Measurements from ENCODE around the gene TEX19.

TEX19 gene

DNA sequence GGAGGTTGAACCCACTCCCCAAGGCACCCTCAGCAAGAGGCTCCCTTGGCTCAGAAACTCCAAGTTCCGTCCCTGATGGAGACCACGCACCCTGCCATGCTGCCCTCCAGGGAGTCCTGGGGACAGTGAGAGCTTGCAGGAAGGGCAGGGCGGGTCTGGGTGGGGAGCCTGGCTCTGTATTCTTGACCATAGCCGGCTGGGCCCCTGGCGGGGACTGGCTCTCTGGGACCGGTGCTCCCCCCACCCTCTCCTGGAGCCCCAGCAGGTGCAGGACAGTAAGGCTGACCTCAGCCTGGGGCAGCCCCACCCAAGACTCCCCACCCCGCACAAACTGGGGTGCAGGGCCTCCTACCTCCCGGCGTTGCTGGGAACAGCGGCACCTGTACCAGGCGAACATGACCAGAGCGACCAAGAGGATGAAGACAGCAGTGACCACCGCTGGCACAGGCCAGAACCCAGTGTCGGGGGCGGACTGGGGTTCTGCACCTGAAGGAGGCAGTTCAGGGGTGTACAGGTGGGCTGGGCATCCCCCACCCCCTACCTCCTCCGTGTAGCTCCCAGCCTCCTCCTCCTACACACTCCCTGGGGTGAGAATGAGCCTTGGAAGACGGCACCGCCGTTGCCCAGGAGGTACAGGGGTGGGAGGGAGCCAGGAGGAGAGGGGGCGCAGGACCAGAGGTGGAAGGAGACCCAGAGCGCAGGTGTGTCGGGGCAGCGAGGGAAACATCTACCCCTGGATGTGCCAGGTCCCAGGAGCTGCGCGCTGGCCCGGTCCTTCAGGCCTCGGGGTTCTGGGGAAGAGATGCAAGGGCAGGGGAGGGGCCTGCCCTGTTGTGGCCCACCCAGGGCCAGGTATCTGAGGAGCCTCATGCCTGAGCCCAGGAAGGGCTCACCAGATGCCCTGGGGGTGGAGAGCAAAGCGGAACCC, 36.3 kb upstream of the TEX19 start:
- no peak for DNase-seq

DNA sequence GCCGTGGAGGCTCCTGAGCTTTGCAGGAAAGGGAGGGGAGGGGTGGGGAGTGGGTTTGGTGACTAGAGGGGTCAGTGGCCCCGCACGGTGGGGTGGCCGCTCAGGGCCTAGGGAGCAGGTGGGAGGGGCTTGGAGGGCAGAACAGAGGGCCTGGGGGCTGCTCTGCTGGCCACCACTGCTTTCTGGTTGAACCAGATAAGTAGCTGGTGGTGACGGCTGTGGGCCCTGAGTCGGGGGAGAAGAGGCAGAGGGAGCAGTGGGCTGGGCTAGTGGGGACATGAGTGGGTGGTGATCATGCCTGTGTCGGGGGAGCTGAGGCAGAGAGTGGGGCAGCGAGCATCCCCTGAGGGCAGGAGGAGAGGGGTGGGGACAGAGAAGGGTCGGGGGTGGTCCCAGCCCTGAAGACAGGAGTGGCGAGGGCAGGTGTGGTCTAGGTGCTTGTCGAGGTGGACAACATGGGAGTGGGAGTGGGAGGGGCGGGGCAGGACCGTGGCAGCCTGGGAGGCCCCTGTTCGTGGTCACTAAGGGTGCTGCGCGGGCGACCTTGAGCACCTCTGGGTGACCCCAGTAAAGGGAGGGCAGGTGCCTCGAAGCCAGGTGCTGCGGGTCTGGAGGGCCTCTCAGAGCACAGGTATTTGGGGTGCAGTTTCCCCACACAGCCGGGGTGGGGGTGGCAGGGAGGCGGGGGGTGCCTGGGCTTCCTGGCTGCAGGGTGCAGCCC, 35.4 kb upstream of the TEX19 start:
- no peak for DNase-seq

DNA sequence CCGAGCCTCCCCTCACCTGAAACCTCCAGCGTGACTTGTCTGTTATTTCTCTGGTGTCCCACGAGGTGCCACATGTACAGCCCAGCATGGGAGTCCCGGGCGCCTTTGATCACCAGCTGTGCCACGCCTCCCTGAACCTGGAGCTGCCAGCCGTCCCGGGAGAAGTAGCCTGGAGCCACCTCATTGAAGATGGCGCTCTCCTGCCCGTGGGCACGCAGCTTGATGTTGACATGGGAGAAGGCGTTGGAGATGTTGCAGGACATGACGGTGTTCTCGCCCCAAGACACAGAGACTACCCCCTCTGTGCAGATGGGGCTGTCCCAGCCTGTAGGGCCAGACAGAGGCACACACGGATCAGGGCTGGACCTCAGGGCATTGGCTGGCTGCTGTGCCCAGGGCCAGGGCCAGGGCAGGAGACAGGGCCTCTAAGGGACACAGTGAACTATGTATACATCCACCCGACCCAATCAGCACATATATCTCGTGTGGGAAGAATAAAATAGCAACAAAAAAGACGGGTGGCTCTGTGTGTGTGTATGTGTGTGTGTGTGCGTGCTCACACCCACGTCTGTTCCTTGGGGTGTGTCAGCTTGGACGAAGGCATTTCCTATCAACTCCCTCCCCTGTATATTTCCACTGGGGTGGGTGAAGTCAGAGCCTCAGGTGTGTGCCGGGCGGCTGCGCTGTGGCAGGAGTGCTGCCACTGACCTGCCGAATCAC, 34.3 kb upstream of the TEX19 start:
- no peak for DNase-seq

DNA sequence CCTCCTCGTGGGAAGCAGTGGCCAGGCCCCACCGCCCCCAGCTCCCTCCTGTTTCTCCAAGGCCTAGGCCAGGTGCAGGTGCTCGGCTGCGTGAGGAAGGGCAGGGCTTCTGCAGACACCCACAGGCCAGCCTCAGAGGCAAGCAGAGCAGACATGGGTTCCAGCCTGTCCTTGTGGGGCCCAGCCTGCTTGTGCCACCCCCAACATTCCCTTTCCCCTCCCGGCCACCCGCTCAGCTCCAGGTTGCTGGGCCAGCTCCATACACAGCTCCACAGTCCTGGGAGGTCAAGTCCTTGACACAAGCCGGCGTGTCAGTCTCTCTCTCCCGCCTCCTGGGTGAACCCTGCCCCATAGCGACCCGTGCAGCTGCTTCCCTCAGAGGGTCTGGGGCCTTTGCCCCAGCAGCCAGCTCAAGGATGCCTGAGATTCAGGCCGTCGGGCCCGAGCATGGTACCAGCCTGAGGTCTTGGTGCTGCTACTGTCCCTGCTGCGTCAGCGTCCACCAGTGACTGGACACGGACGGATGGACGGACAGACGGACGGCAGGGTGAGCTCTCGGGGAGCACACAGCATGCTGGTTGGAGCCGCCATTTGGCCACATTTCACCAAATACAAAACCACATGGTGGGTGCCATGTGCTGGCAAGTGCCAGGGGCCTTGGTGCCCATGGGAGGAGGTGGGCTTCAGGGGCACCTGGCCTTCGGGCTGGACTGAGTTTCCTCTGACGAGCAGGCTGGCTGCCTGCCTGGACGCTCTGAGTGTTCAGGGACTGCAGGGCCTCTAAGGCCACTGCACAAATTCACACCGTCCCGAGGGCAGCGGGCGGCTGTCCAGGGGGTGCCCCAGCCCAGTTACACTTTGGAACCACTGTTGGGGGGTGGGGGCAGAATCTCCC, 33.5 kb upstream of the TEX19 start:
- no peak for DNase-seq

DNA sequence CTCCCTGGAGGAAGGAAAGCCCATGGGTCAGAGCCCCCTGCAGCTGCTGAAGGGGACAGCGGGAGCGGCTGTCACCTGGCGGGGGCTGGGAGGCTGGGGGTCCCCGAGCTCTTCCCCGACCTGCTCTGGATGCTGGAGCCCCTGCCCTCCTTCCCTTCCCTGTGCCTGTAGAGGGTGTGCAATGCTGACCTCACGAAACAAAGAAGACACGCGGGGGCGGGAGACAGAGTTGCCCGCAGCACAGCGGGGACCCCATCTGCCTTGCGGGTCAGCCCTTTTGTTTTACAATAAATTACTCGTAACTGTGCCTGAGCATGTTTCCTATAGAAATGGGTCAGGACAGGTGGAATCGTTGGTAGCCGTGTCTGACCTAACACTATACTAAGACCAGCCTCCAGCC, 31.8 kb upstream of the TEX19 start:
- DNase-seq: no peak

DNA sequence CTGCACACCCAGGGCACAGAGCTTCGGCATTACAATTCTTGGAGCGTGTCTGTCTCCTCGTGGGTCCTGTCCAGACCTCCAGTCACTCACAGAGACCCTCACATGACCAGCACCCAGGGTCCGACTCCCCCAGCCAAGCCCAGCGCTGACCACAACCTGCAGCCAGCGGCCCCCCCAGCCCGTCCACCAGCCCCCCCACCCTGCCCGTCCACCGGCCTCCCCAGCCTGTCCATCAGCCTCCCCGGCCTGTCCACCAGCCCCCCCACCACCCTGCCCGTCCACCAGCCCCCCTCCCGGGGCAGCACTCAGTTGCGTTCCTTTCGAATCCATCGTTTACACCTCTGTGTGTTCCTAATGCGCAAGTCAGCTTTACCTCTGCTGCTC, 31.3 kb upstream of the TEX19 start:
- no peak for DNase-seq

DNA sequence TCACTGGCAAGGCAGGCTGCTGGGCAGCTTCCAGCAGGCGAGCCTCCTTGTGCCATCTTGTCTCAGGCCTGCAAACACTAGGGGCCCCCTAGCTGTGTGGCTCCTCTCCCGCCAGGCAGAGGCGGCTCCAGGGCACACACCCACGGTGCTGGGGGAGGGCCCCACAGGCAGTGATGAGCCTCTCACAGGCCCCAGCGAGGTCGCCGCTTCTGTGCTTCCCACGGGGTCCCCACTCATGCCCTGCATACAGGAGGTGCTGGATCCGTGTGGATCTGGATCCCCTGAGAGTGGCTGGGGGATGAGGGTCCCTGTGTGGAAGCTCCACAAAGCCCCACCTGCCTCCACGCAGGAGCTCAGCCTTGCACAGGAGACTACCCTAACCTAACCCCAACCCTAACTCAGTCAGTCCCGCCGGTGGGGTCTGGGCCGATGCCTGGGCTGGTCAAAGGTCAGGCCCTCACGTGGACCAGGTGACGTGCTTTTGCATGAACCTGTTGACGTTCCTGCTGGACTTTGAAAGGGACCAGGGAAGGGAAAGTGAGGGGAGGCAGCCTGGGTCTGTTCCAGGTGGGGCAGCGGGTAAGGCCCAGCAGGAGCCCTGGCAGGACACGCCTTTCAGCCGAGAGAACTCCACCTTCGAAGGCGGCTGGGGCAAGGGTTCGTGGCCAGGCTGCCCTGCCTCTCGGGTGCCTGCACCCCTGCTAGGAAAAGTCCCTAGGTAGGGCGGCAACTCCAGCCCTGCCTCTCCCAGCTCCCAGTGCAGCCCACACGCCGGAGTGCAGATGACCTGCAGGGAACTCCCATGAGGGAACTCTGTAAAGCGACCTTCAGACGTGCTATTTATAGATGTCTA, 30.7 kb upstream of the TEX19 start:
- DNase-seq: no peak

DNA sequence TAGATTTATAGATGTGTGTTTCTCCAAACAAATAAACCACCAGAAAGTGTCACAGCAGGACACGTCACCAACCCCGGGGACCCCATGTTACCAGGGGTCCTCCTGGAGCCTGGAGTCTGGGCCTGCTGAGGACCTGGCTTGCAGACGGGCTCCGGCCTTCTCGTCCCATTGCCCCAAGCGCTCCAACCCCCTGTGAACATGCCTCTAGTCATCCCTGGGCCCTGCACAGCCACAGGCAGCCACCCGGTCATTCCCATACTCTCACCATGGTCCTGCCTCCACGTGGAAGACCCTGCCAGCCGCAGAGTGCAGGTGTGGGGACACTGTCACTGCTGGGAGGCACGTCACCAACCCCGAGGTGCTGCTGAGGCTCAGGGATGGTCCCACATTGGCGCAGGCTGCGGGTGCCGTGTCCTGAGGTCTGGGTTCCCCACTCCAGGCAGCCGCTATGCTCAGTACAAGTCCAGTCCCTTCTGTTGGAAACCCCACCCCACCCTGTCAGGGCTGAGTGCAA, 30.0 kb upstream of the TEX19 start:
- DNase-seq: no peak

DNA sequence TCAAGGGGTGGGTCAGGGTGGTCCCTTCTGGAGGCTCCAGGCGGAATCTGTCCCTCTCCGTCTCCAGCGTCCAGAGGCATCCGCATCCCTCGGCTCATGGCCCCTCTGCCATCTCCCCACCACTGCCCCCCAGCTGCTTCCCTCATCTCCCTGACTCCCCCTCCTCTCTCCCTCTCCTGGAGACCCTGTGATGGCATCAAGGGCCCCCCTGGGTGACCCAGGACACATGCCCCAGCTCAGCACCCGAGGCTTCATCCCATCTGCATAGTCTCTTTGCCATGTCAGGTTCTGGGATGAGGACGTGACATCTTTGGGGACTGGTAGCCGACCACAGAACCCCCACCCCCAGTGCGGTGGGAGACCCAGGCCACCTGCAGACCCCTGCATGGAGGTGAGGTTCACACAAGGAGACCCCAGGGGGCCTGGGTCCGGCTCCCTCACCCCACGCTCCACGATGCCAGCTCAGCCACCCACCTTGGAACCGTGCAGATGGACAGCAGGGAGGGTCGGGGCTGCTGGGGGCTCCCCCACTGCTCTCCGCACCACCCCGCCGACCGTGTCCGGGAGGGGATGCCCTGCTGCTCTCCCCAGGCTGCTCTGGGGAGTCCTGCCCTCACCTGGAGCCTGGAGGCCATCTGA, 29.2 kb upstream of the TEX19 start:
- no peak for DNase-seq

DNA sequence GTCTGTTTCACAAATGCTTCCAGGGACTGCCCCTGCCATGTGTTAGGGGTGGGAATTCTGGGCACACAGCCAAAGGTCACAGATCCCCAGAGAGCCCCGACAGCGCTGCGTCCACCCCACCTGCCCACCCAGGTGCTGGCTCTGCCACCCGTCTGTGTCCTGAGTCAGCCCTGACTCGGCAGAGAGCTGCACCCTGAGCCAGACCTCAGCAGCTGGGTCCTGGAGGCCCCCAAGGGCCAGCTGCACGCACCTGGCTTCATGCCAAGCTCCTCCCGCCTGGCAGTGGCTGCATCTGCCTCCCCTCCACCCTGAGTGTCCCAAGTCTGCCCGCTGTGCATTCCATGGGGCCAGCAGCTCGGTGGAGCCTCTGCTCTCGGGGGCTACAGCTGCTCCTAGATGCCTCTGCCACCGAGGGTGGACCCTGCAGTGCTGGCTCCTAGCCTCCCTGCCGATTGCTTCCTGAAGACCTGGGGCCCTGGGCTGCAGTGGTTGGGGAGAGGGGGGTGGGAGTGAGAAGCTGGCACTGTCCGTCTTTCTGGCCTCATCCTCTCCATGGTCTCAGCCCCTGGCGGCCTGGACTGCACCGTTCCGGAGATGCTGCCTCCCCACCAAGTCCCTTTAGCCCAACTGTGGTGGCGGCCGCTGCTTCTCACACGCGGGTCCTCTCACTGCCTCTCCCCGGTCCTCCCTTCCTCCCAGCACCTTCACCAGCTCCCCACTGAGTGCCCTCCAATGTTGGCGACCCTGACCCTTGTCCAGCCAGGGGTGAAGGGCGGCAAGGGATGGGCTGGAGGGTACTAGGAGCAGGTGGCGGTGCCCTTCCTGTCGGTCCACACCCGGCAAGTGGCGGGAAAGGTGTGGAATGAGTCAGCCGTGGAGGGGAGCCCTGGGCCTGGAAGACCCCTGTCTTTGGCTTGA, 28.5 kb upstream of the TEX19 start:
- no peak for DNase-seq

DNA sequence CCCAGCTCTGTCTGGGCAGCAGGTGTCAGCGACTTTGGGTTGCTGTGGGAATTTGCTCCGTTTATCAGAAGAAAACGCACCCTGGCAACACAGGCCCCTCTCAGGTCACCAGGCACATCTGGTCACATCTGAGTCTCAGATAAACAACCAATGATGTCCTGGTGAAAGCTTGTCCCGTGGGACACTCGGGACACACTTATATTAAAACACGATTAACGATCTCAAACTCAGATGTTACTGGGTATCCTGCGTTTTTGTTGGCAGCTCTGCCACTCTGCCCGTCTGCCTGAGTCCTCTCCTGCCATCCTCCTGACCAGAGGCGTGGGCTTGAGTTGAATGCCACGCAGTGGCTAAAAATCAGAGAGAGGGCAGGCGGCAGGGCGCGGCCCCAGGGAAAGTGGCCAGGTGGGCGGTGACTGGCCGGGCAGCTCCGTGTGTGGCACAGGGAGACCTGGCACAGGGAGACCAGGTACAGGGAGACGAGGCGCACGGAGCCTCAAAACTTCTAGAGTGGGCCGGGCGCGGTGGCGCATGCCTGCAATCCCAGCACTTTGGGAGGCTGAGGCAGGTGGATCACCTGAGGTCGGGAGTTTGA, 27.6 kb upstream of the TEX19 start:
- no peak for DNase-seq

DNA sequence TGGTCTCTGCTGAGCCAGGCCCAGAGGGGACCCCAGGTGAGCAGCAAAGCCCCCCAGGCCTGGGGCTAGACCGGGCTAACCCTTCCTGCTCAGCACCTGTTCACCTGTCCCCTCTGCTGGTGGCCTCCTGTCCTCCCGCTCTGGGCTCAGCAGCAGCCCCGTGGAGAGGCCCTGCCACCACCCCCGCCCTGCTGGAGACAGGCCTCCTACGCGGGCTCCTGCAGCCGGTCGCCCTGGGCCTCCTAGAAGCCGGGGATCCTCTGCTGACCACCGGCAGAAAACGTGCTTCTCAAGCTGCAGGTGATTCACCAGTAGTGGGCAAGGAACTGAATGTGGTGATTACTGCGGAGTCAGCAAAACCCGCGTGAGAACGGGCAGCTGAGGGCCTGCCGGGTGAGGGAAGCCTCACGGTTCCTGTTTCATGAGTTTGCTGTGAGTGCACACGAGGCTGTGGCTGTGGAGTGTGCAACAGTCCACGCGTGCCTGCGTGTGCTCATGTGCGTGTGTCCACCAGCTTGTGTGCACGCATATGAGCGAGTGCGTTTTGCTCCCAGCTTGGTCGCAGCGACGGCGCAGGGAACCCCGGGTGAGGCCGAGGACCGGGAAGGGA, 26.3 kb upstream of the TEX19 start:
- DNase-seq: peak; percentile 36

DNA sequence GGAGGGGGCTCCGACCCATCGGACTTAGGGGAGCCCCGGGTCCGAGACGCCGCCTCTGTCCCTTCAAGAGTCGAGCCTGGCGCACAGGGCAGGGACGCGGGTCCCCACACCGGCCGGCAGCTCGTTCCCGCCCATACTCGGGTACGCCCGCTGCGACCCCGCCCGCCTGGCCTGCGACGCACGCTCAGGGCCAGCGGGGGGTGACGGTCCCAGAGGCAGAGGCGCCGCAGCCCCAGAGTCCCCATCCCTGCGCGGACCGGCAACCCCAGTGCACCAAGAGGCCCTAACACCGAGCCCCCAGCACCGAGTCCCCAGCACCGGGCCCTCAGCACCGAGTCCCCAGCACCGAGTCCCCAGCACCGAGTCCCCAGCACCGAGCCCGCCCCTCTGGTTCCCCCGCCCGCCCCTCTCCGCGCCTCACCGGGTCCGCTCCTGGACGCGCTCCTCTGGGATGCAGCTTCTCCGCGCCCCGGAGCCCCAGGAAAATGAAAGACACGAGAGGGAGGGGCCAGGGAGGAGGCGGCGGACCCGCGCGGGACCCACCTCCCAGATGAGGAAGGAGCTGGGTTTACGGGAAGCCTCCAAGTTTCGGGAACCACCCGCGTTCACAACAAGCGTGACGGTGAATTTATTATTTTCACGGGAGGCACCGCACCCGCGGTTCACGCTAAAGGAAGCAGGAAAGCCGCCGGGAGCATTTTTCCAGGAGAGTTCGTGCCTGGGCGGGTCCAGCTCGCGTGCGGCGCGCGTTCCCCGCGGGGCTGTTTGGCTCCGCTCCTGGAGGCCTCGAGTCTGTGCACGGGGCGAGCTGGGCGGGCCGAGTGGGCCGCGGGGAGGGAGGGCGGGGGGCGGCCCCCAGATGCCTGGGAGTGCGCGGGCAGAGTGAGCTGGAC, 25.5 kb upstream of the TEX19 start, which contains the start of gene SECTM1:
Gene SECTM1, minus strand, starts transcription at position 488 of the 893 bp plus-strand sequence. CDS start 6,526 bp downstream, outside the sequence.
- peak; percentile 14 for DNase-seq

DNA sequence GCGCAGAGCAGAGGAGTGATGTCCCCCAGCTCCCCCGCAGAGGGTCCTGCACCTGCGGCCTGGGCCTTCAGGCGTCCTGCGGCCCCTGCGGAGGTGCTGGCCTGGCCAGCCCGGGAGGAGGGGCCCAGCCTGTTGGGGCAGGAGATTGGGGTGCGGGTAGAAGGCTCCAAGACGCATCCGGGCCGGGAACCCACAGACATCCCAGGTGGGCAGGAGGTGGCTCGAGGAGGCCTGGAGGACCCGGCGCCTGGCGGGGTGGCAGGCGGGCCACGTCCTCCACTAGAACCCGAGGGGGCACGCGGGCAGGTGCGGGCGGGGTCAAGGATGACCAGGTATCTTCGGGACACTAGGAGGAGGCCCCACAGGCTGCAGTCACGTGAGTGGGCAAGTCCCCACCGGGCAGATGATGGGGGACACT, 24.8 kb upstream of the TEX19 start:
- DNase-seq: no peak

DNA sequence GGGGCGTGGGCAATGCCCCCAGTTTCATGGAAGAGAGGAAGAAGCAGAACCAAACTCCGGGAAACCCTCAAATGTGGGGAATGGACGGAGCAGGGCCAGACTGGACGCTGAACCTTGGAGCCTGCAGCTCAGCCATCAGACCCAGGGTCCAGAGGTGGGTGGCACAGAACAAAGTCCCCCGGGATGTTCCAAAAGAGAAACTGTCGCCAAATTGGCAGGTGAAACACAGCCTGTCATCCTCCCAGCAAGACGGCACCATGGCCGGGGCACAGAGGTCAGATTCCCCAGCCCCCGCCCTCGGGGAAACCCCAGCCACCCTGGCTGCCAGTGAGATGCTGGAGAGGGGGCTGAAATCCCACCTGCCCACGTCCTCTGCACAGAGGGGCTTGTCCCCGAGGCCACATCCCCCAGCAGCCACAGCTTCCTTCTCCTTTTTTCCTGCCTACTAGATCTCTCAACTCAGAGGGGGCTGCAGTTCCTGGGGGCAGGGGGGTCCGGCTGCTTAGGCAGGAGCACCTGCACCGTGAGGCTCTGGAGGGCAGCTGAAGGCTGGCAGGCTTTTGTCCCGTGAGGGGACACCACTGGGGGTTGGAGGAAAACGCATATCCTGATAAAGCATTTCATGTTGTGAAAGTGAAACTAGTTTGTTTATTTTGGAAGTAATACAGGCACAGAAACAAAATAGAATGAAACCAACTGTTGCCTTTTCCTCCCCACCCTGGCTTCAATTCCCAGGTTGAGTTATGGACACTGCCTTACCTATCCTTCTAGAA, 24.2 kb upstream of the TEX19 start:
- DNase-seq: peak; percentile 34

DNA sequence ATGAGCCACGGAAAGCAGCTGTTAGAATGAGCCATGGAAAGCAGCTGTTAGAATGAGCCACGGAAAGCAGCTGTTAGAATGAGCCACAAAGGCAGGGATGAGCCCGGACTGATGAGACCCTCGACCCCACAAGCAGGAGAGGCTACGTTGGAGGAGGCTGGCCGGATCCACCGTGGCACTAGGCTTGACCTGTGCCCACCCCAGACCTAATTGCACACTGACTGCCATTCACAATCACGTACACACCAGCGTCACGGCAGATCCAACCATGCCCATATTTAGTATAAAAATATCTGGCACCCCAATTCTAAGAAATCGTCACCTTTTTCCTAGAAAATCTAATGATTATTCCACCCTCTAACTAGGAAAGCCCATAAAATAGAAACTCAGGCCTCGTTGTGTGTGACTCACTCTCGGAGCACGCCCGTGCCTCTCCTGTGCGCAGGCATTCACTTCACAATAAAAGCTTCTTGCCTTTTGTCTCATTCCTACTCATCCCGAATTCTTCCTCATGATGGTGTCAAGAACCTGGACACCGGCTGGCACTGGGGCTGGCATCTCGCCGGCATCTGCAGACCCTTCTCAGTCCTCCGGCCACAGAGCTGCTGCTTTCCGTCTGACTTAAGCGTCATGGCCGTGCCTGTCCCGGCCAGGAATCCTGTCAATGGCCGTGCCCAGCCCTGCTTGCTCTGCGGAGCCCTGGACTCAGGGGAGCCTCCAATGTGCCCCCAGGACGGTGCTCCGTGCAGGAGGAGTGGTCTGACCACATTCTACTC, 20.0 kb upstream of the TEX19 start:
- no peak for DNase-seq
